KMS-11 (cell line): ENCODE results near the gene RPH3AL.

Source experiments
- H2AFZ ChIP-seq: fragments of 200-600 bp; sonication (generic); 2 replicates; pipeline ENCODE4 v1.6.1; 2016; ENCODE audit warnings: antibody characterized with exemption, mixed run types, low read depth
- H3K27ac ChIP-seq: fragments of 200-600 bp; sonication (generic); 2 replicates; pipeline ENCODE4 v1.6.1; 2016; ENCODE audit warnings: mild to moderate bottlenecking, mixed run types
- H3K27me3 ChIP-seq: fragments of 200-600 bp; sonication (generic); 2 replicates; pipeline ENCODE4 v1.6.1; 2017; ENCODE audit warnings: mild to moderate bottlenecking, low read depth, mixed run types, moderate library complexity; ENCODE audit not compliant: insufficient read depth
- H3K36me3 ChIP-seq: fragments of 200-600 bp; sonication (generic); 2 replicates; pipeline ENCODE4 v1.6.1; 2017; ENCODE audit warnings: mild to moderate bottlenecking, mixed run types; ENCODE audit not compliant: insufficient read depth
- H3K4me1 ChIP-seq: fragments of 200-600 bp; sonication (generic); 2 replicates; pipeline ENCODE4 v1.6.1; 2016; ENCODE audit warnings: mild to moderate bottlenecking, low read depth, mixed run types; ENCODE audit not compliant: poor library complexity, severe bottlenecking
- H3K4me2 ChIP-seq: fragments of 200-600 bp; sonication (generic); 2 replicates; pipeline ENCODE4 v1.7.0; 2016; ENCODE audit warnings: mild to moderate bottlenecking, mixed run types
- H3K4me3 ChIP-seq: fragments of 200-600 bp; sonication (generic); IDR thresholded peaks from 2 replicates; pipeline ENCODE4 v1.6.1; 2017; ENCODE audit warnings: low read depth, low read length, mixed read lengths; ENCODE audit not compliant: insufficient read depth
- H3K79me2 ChIP-seq: fragments of 200-600 bp; sonication (generic); 2 replicates; pipeline ENCODE4 v1.6.1; 2016; ENCODE audit warnings: low read depth, mixed run types; ENCODE audit not compliant: insufficient read depth
- H3K9ac ChIP-seq: fragments of 200-600 bp; sonication (generic); 2 replicates; pipeline ENCODE4 v1.6.1; 2016; ENCODE audit warnings: mild to moderate bottlenecking, mixed run types
- H4K20me1 ChIP-seq: fragments of 200-600 bp; sonication (generic); 2 replicates; pipeline ENCODE4 v1.6.1; 2016; ENCODE audit warnings: mild to moderate bottlenecking, mixed run types; ENCODE audit not compliant: insufficient read depth
- CTCF ChIP-seq: fragments of 200-600 bp; sonication (generic); conservative IDR thresholded peaks from 2 replicates; pipeline ENCODE4 v1.6.1; 2017; ENCODE audit warnings: low read depth, mild to moderate bottlenecking, antibody characterized with exemption, low read length, moderate library complexity, mixed read lengths

The RPH3AL gene

GRCh38 chr17:306536-307294 is 45.9 kb downstream of the RPH3AL start:
- no peak for TF ChIP-seq CTCF
- Histone ChIP-seq H3K4me1 (no peaks in the 10 kb centered on the region), H2AFZ (no peak overlapping the region), H3K27ac (no peak overlapping the region), H3K4me2 (no peak overlapping the region), H3K36me3 (no peaks in the 10 kb centered on the region), H3K27me3 (no peaks in the 10 kb centered on the region), H3K9ac (no peak overlapping the region), H3K4me3 (no peak overlapping the region), H4K20me1 (no peaks in the 10 kb centered on the region), H3K79me2 (no peaks in the 10 kb centered on the region)

- no peak overlapping the region for H3K4me2 ChIP-seq
- H2AFZ ChIP-seq: no peak overlapping the region
- no peaks in the 10 kb centered on the region for H4K20me1 ChIP-seq
- no peaks in the 10 kb centered on the region for H3K36me3 ChIP-seq
- no peaks in the 10 kb centered on the region for H3K79me2 ChIP-seq
- no peak overlapping the region for H3K27ac ChIP-seq
- H3K9ac ChIP-seq: no peak overlapping the region
- TF ChIP-seq CTCF: no peak
- no peak overlapping the region for H3K4me3 ChIP-seq
- H3K4me1 ChIP-seq: no peaks in the 10 kb centered on the region
- H3K27me3 ChIP-seq: no peaks in the 10 kb centered on the region
Observed at GRCh38 chr17:306116-306515, 46.5 kb downstream of the RPH3AL start.

DNA sequence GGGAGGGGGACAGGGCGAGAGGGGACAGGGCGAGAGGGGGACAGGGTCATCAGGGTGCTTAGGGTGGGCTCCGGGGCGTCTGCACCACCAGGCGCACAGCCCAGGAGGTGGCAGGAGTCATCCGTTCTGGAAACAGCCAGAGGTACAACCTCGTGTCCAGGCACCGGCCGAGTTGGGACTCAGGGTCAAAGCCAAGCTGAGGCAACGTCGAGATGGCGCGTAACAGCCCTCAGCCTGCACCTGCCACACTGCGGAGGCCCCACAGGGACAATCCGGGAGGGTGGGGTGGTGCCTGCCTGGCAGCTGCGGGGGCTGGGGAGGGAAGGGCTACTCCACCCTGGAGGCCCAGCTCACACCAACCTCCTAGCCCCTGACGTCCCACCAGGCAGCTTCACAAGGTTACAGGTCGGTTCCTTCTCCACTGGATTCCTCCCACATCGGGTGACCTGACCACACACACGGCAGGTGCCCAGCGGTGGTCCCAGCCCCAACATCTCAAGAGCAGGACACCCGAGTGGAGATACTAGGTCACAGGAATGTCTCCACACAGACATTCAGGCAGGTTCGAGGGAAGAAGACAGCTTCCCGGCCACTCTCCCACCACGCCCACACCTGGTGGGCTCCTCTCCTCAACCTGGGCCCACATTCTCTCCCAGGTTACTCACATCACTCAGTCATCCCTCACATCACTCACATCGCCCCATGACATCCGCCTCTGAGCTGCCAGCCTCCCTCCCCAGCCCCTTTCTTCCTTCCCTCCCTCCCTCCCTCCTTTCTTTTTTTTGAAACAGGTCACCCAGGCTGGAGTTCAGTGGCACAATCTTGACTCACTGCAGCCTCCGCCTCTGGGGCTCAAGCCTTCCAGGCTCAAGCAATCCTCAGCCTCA is 47.3 kb downstream of the RPH3AL start:
- no peak for TF ChIP-seq CTCF
- Histone ChIP-seq H4K20me1 (no peaks in the 10 kb centered on the region), H3K27me3 (no peaks in the 10 kb centered on the region), H3K4me3 (no peak overlapping the region), H3K4me2 (no peak overlapping the region), H3K9ac (no peak overlapping the region), H3K27ac (no peak overlapping the region), H3K36me3 (no peaks in the 10 kb centered on the region), H3K79me2 (no peaks in the 10 kb centered on the region), H3K4me1 (no peaks in the 10 kb centered on the region), H2AFZ (no peak overlapping the region)

DNA sequence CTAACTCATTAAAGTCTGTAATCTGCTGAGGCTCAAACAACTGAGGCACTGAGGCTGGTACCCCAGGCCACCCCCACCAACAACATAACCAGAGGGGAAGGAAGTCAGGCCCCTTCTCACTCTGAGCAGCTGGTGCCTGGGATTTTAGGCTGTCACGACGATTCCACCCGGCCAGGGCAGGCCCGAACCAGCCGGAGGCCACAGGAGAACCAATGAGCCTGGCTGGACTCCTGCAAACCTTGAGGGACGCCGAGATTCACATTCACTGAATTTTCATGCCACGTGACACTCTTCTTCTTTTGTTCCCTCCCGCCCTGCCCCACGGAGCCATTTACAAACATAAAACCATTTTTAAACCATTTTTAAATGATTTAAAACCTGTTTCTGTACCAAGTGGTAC is 48.1 kb downstream of the RPH3AL start:
- H3K27ac ChIP-seq: no peak overlapping the region
- no peak overlapping the region for H3K4me3 ChIP-seq
- H3K9ac ChIP-seq: no peak overlapping the region
- TF ChIP-seq CTCF: no peak
- H2AFZ ChIP-seq: no peak overlapping the region
- H3K4me2 ChIP-seq: no peak overlapping the region
- H4K20me1 ChIP-seq: no peaks in the 10 kb centered on the region
- no peaks in the 10 kb centered on the region for H3K4me1 ChIP-seq
- H3K27me3 ChIP-seq: no peaks in the 10 kb centered on the region
- H3K36me3 ChIP-seq: no peaks in the 10 kb centered on the region
- no peaks in the 10 kb centered on the region for H3K79me2 ChIP-seq
